ENCODE measurements around the gene IFI30.

Gene IFI30

GRCh38 chr19:18140473-18140872 lies 33.1 kb upstream of the IFI30 start:
- Histone ChIP-seq H3K9ac (ENCODE audit: low read length) (no peak overlapping the region), H3K9me3 (ENCODE audit: control insufficient read depth, low read depth, low read length) (no peaks in the 10 kb centered on the region), H3K4me1 (ENCODE audit: control insufficient read depth, low read depth, low read length) (no peaks in the 10 kb centered on the region), H3K27ac (ENCODE audit: low read length) (no peak overlapping the region), H3K27me3 (ENCODE audit: control insufficient read depth, insufficient read depth, low read length) (no peaks in the 10 kb centered on the region), H3K36me3 (ENCODE audit: control insufficient read depth, low read depth, low read length) (peaks cover 18% of the 10 kb centered on the region), H3K4me3 (ENCODE audit: low read length) (no peak overlapping the region)

- Histone ChIP-seq H3K27me3 (ENCODE audit: control insufficient read depth, insufficient read depth, low read length) (no peaks in the 10 kb centered on the region), H3K9me3 (ENCODE audit: control insufficient read depth, low read depth, low read length) (no peaks in the 10 kb centered on the region), H3K27ac (ENCODE audit: low read length) (no peak overlapping the region), H3K36me3 (ENCODE audit: control insufficient read depth, low read depth, low read length) (peaks cover 19% of the 10 kb centered on the region), H3K4me3 (ENCODE audit: low read length) (no peak overlapping the region), H3K4me1 (ENCODE audit: control insufficient read depth, low read depth, low read length) (no peaks in the 10 kb centered on the region), H3K9ac (ENCODE audit: low read length) (no peak overlapping the region)
Measured at GRCh38 chr19:18141031-18141430, 32.6 kb upstream of the IFI30 start.

- Histone ChIP-seq H3K36me3 (ENCODE audit: control insufficient read depth, low read depth, low read length) (peaks cover 23% of the 10 kb centered on the region), H3K9ac (ENCODE audit: low read length) (no peak overlapping the region)
Measured at GRCh38 chr19:18143902-18144301, 29.7 kb upstream of the IFI30 start.

GRCh38 chr19:18144361-18144760 lies 29.3 kb upstream of the IFI30 start:
- no peaks in the 10 kb centered on the region for H3K27me3 ChIP-seq (ENCODE audit: control insufficient read depth, insufficient read depth, low read length)
- no peaks in the 10 kb centered on the region for H3K9me3 ChIP-seq (ENCODE audit: control insufficient read depth, low read depth, low read length)
- H3K36me3 ChIP-seq (ENCODE audit: control insufficient read depth, low read depth, low read length) = peaks cover 23% of the 10 kb centered on the region
- no peak overlapping the region for H3K27ac ChIP-seq (ENCODE audit: low read length)
- no peak overlapping the region for H3K4me3 ChIP-seq (ENCODE audit: low read length)
- no peaks in the 10 kb centered on the region for H3K4me1 ChIP-seq (ENCODE audit: control insufficient read depth, low read depth, low read length)
- no peak overlapping the region for H3K9ac ChIP-seq (ENCODE audit: low read length)

More at GRCh38 chr19:18143902-18144301, 29.7 kb upstream of the IFI30 start:
- H3K9me3 ChIP-seq (ENCODE audit: control insufficient read depth, low read depth, low read length) = no peaks in the 10 kb centered on the region
- H3K4me3 ChIP-seq (ENCODE audit: low read length) = no peak overlapping the region
- H3K4me1 ChIP-seq (ENCODE audit: control insufficient read depth, low read depth, low read length) = no peaks in the 10 kb centered on the region
- no peak overlapping the region for H3K27ac ChIP-seq (ENCODE audit: low read length)
- no peaks in the 10 kb centered on the region for H3K27me3 ChIP-seq (ENCODE audit: control insufficient read depth, insufficient read depth, low read length)

- Histone ChIP-seq H3K27ac (ENCODE audit: low read length) (no peak overlapping the region), H3K4me3 (ENCODE audit: low read length) (no peak overlapping the region), H3K27me3 (ENCODE audit: control insufficient read depth, insufficient read depth, low read length) (no peaks in the 10 kb centered on the region), H3K9ac (ENCODE audit: low read length) (no peak overlapping the region), H3K4me1 (ENCODE audit: control insufficient read depth, low read depth, low read length) (no peaks in the 10 kb centered on the region), H3K36me3 (ENCODE audit: control insufficient read depth, low read depth, low read length) (peaks cover 23% of the 10 kb centered on the region), H3K9me3 (ENCODE audit: control insufficient read depth, low read depth, low read length) (no peaks in the 10 kb centered on the region)
Measured at GRCh38 chr19:18144906-18145305, 28.7 kb upstream of the IFI30 start.

- peaks cover 23% of the 10 kb centered on the region for H3K36me3 ChIP-seq (ENCODE audit: control insufficient read depth, low read depth, low read length)
- H3K9me3 ChIP-seq (ENCODE audit: control insufficient read depth, low read depth, low read length) = no peaks in the 10 kb centered on the region
- no peaks in the 10 kb centered on the region for H3K4me1 ChIP-seq (ENCODE audit: control insufficient read depth, low read depth, low read length)
- H3K9ac ChIP-seq (ENCODE audit: low read length) = no peak overlapping the region
- no peak overlapping the region for H3K27ac ChIP-seq (ENCODE audit: low read length)
- no peak overlapping the region for H3K4me3 ChIP-seq (ENCODE audit: low read length)
- H3K27me3 ChIP-seq (ENCODE audit: control insufficient read depth, insufficient read depth, low read length) = no peaks in the 10 kb centered on the region
Measured at GRCh38 chr19:18145391-18145999, 28.1 kb upstream of the IFI30 start.

GRCh38 chr19:18147396-18147795 lies 26.2 kb upstream of the IFI30 start:
- no peak overlapping the region for H3K9ac ChIP-seq (ENCODE audit: low read length)
- H3K9me3 ChIP-seq (ENCODE audit: control insufficient read depth, low read depth, low read length) = no peaks in the 10 kb centered on the region
- no peak overlapping the region for H3K27ac ChIP-seq (ENCODE audit: low read length)
- H3K27me3 ChIP-seq (ENCODE audit: control insufficient read depth, insufficient read depth, low read length) = no peaks in the 10 kb centered on the region
- H3K36me3 ChIP-seq (ENCODE audit: control insufficient read depth, low read depth, low read length) = peaks cover 19% of the 10 kb centered on the region
- H3K4me1 ChIP-seq (ENCODE audit: control insufficient read depth, low read depth, low read length) = no peaks in the 10 kb centered on the region
- H3K4me3 ChIP-seq (ENCODE audit: low read length) = no peak overlapping the region

- Histone ChIP-seq H3K9ac (ENCODE audit: low read length) (no peak overlapping the region), H3K4me3 (ENCODE audit: low read length) (no peak overlapping the region), H3K27me3 (ENCODE audit: control insufficient read depth, insufficient read depth, low read length) (no peaks in the 10 kb centered on the region), H3K9me3 (ENCODE audit: control insufficient read depth, low read depth, low read length) (no peaks in the 10 kb centered on the region), H3K36me3 (ENCODE audit: control insufficient read depth, low read depth, low read length) (peaks cover 10% of the 10 kb centered on the region), H3K4me1 (ENCODE audit: control insufficient read depth, low read depth, low read length) (no peaks in the 10 kb centered on the region), H3K27ac (ENCODE audit: low read length) (no peak overlapping the region)
Measured at GRCh38 chr19:18149596-18149975, 24.0 kb upstream of the IFI30 start.

- H3K4me3 ChIP-seq (ENCODE audit: low read length) = no peak overlapping the region
- H3K9ac ChIP-seq (ENCODE audit: low read length) = no peak overlapping the region
- H3K36me3 ChIP-seq (ENCODE audit: control insufficient read depth, low read depth, low read length) = peaks cover 4% of the 10 kb centered on the region
- no peak overlapping the region for H3K27ac ChIP-seq (ENCODE audit: low read length)
- H3K27me3 ChIP-seq (ENCODE audit: control insufficient read depth, insufficient read depth, low read length) = no peaks in the 10 kb centered on the region
- H3K4me1 ChIP-seq (ENCODE audit: control insufficient read depth, low read depth, low read length) = no peaks in the 10 kb centered on the region
- no peaks in the 10 kb centered on the region for H3K9me3 ChIP-seq (ENCODE audit: control insufficient read depth, low read depth, low read length)
Measured at GRCh38 chr19:18150776-18151624, 22.6 kb upstream of the IFI30 start.

GRCh38 chr19:18152442-18152816 lies 21.2 kb upstream of the IFI30 start:
- peaks cover 3% of the 10 kb centered on the region for H3K36me3 ChIP-seq (ENCODE audit: control insufficient read depth, low read depth, low read length)
- H3K9me3 ChIP-seq (ENCODE audit: control insufficient read depth, low read depth, low read length) = no peaks in the 10 kb centered on the region
- no peaks in the 10 kb centered on the region for H3K4me1 ChIP-seq (ENCODE audit: control insufficient read depth, low read depth, low read length)
- H3K4me3 ChIP-seq (ENCODE audit: low read length) = peak overlapping the region; percentile 66
- H3K27me3 ChIP-seq (ENCODE audit: control insufficient read depth, insufficient read depth, low read length) = no peaks in the 10 kb centered on the region
- H3K27ac ChIP-seq (ENCODE audit: low read length) = peak overlapping the region; percentile 75
- peak overlapping the region; percentile 85 for H3K9ac ChIP-seq (ENCODE audit: low read length)

GRCh38 chr19:18152817-18153555 lies 20.6 kb upstream of the IFI30 start, which contains the start of gene PIK3R2:
PIK3R2 (plus strand) TSS chr19:18153163; CDS start chr19:18155880, 2,717 bp downstream.
- no peaks in the 10 kb centered on the region for H3K9me3 ChIP-seq (ENCODE audit: control insufficient read depth, low read depth, low read length)
- H3K27ac ChIP-seq (ENCODE audit: low read length) = peak within 1 kb of the TSS; percentile 75
- no peaks in the 10 kb centered on the region for H3K4me1 ChIP-seq (ENCODE audit: control insufficient read depth, low read depth, low read length)
- no peaks in the 10 kb centered on the region for H3K27me3 ChIP-seq (ENCODE audit: control insufficient read depth, insufficient read depth, low read length)
- H3K4me3 ChIP-seq (ENCODE audit: low read length) = peak within 1 kb of the TSS; percentile 66
- no peaks in the 10 kb centered on the region for H3K36me3 ChIP-seq (ENCODE audit: control insufficient read depth, low read depth, low read length)
- peak within 1 kb of the TSS; percentile 85 for H3K9ac ChIP-seq (ENCODE audit: low read length)

Data from iPS-18a (cell line).